Colonic mucosa (tissue), 4 donors: ENCODE measurements around the gene JAKMIP3. TPM values are rescaled to one million over a fixed set of nuclear protein-coding genes. Genes with fewer than 3 reads are reported as not detected.

Source experiments
- DNase-seq: peaks from one replicate; pipeline ENCODE4 v3.0.0-alpha.2; 2020
- H3K27ac ChIP-seq: fragments of 200-600 bp; one replicate; pipeline ENCODE4 v1.8.0; 2021
- H3K27me3 ChIP-seq: fragments of 200-600 bp; one replicate; pipeline ENCODE4 v1.8.0; 2021
- H3K36me3 ChIP-seq: fragments of 200-600 bp; one replicate; pipeline ENCODE4 v1.8.0; 2021
- H3K4me1 ChIP-seq: fragments of 200-600 bp; one replicate; pipeline ENCODE4 v1.8.0; 2021; ENCODE audit warnings: mild to moderate bottlenecking
- H3K4me3 ChIP-seq: fragments of 200-600 bp; one replicate; pipeline ENCODE4 v1.8.0; 2021
- H3K9ac ChIP-seq, 2 donors: one replicate each; pipeline ENCODE4 v1.7.0; 2013; ENCODE audit warnings: control low read depth in 2 of 2, low read depth in 2 of 2, low read length in 2 of 2
- H3K9me3 ChIP-seq: fragments of 200-600 bp; one replicate; pipeline ENCODE4 v1.8.0; 2021
- intact Hi-C: fragments of 100-400 bp; cut with DNase I; formaldehyde crosslinking; loops from one replicate; pipeline ENCODE4 v1.14.1; 2022
- total RNA-seq, 2 donors: library from RNA; stranded (reverse); fragmentation: NEBNext Ultra II Directional in 1 of 2; extraction: Animal tissue kit (Norgen Biotek cat#: 25700) in 1 of 2; gene quantifications; one replicate each; pipeline ENCODE4 v1.2.1, GENCODE V29; 2021
- TF ChIP-seq, protein P1 (sequence below): fragments of 200-600 bp; IDR thresholded peaks from one replicate; pipeline ENCODE4 v1.8.0; 2022; ENCODE audit warnings: antibody characterized with exemption, mild to moderate bottlenecking
- donor health status: healthy.
- donor health status: DM: no; HTN: no; CAD: no.
- donor health status: DM: no; HTN: no; CAD: no.

The JAKMIP3 gene
- total RNA-seq, 2 donors from 2014 or later = 0.10 to 0.27 TPM

GRCh38 chr10:132062116-132062515 lies 3.6 kb upstream of the JAKMIP3 start:
- no peaks in the 10 kb centered on the region for H3K27me3 ChIP-seq
- peaks cover 3% of the 10 kb centered on the region for H3K4me1 ChIP-seq
- no peak for DNase-seq
- intact Hi-C loops = no loop called here
- no peaks in the 10 kb centered on the region for H3K36me3 ChIP-seq
- no peak overlapping the region for H3K27ac ChIP-seq
- H3K9me3 ChIP-seq = no peaks in the 10 kb centered on the region
- H3K9ac ChIP-seq = no peak overlapping the region
- TF ChIP-seq, protein P1, sequence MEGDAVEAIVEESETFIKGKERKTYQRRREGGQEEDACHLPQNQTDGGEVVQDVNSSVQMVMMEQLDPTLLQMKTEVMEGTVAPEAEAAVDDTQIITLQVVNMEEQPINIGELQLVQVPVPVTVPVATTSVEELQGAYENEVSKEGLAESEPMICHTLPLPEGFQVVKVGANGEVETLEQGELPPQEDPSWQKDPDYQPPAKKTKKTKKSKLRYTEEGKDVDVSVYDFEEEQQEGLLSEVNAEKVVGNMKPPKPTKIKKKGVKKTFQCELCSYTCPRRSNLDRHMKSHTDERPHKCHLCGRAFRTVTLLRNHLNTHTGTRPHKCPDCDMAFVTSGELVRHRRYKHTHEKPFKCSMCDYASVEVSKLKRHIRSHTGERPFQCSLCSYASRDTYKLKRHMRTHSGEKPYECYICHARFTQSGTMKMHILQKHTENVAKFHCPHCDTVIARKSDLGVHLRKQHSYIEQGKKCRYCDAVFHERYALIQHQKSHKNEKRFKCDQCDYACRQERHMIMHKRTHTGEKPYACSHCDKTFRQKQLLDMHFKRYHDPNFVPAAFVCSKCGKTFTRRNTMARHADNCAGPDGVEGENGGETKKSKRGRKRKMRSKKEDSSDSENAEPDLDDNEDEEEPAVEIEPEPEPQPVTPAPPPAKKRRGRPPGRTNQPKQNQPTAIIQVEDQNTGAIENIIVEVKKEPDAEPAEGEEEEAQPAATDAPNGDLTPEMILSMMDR = no peak
- H3K4me3 ChIP-seq = no peak overlapping the region

- Histone ChIP-seq H3K27ac (no peak overlapping the region), H3K9ac (no peak overlapping the region), H3K4me1 (peaks cover 3% of the 10 kb centered on the region), H3K27me3 (no peaks in the 10 kb centered on the region), H3K4me3 (no peak overlapping the region), H3K36me3 (no peaks in the 10 kb centered on the region), H3K9me3 (no peaks in the 10 kb centered on the region)
- DNase-seq = no peak
- TF ChIP-seq, protein P1 = no peak
- intact Hi-C loops = no loop called here
Measured at GRCh38 chr10:132062641-132063390, 2.9 kb upstream of the JAKMIP3 start.

DNA sequence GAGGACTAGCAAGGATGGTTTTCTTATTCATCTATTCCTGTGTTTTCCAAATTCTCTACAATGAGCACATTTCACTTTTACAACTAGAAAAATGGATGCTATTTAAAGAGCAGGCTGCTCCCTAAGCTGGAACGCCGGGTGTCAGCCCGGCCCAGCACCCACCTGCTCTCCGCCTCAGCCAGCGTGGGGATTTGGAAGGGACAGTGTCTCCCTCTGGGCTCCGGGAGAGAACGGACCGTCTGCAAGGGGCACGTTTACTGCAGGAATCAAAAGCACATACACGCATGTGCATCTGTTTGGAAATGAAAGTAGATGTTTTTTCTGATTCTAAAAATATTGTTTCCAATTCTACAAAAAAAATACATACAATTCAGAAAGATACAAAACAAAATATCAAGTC lies 2.3 kb upstream of the JAKMIP3 start:
- TF ChIP-seq, protein P1 = no peak
- DNase-seq = no peak
- Histone ChIP-seq H3K9me3 (no peaks in the 10 kb centered on the region), H3K4me3 (no peak overlapping the region), H3K27me3 (no peaks in the 10 kb centered on the region), H3K4me1 (peaks cover 3% of the 10 kb centered on the region), H3K36me3 (no peaks in the 10 kb centered on the region), H3K27ac (no peak overlapping the region), H3K9ac (no peak overlapping the region)
- intact Hi-C loops = no loop called here

GRCh38 chr10:132064082-132064755 lies 1.5 kb upstream of the JAKMIP3 start:
- H3K27ac ChIP-seq = no peak overlapping the region
- intact Hi-C loops = no loop called here

DNA sequence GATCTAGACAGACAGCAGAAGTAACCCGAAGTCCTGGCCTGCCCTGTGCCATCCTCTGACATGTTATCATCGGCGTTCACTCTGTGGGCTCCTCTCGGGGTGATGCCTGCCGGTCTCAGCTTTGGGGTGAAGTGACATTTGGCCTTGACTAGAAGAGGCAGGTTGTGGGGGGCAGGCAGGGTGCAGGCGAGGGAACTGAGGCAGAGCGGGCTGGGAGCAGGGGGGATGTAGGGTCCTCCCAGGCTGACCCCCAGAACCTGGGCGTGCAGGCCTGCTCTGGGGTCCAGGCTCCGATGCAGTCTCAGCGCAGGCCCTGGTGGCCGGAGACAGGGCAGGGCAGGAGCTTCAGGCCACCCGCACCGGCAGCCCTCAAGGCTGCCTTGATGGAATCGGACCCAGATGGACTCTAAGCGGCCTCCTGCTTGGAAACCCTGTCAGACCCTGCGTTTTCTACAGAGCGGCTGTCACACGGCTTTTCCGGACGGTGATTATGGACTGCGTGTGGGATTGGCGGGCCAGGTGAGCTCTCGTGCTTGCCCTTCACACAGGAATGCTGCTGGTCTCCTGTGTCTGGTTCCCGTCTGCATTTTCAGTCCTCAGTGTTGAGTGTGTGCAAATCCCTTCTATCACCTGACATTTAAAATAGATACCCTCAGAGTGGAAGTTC lies 842 bp upstream of the JAKMIP3 start:
- Histone ChIP-seq H3K4me1 (peaks cover 3% of the 10 kb centered on the region), H3K27me3 (no peaks in the 10 kb centered on the region), H3K27ac (no peak overlapping the region), H3K36me3 (no peaks in the 10 kb centered on the region), H3K9ac (no peak overlapping the region), H3K9me3 (no peaks in the 10 kb centered on the region), H3K4me3 (no peak overlapping the region)
- TF ChIP-seq, protein P1 = no peak
- DNase-seq = no peak
- intact Hi-C loops = no loop called here

More at GRCh38 chr10:132064082-132064755, 1.5 kb upstream of the JAKMIP3 start:
- Histone ChIP-seq H3K4me3 (no peak overlapping the region), H3K4me1 (peaks cover 3% of the 10 kb centered on the region), H3K36me3 (no peaks in the 10 kb centered on the region), H3K9ac (no peak overlapping the region), H3K9me3 (no peaks in the 10 kb centered on the region), H3K27me3 (no peaks in the 10 kb centered on the region)
- TF ChIP-seq, protein P1 = no peak
- no peak for DNase-seq
